GM18507 (cell line): Measurements from ENCODE around the gene CFAP251.
"Not testable (repeated sequence)": the region's sequence is repeated elsewhere in the genome, so short reads cannot be mapped to it uniquely, and the experiment has no call there.

Source experiments
- DNase-seq: peaks from one replicate; pipeline ENCODE4 v3.0.0; 2011; ENCODE audit warnings: low read depth; ENCODE audit not compliant: insufficient read length; ENCODE audit errors: extremely low spot score
- FAIRE-seq: peaks from 2 replicates; lab custom pipeline; 2011; peaks lifted over from hg19 to GRCh38; lab: Jason Lieb, UNC

The CFAP251 gene

GRCh38 chr12:121917950-121918678, at the start of gene CFAP251:
Gene CFAP251 (plus strand): TSS chr12:121918592. CDS start chr12:121921306, 2,714 bp downstream.
- DNase-seq (peak; percentile 92), FAIRE-seq (peak; percentile 91)

- not testable (repeated sequence) for DNase-seq, FAIRE-seq
Measured at GRCh38 chr12:121869229-121869628, 49.2 kb upstream of the CFAP251 start.

- no peak for FAIRE-seq
- no peak for DNase-seq
Measured at GRCh38 chr12:121871467-121871866, 46.9 kb upstream of the CFAP251 start.

- no peak for FAIRE-seq
- DNase-seq: no peak
Measured at GRCh38 chr12:121872546-121873215, 45.7 kb upstream of the CFAP251 start.

- DNase-seq: no peak
- no peak for FAIRE-seq
Measured at GRCh38 chr12:121873216-121873569, 45.2 kb upstream of the CFAP251 start.

GRCh38 chr12:121874071-121874470, 44.3 kb upstream of the CFAP251 start:
- FAIRE-seq (no peak), DNase-seq (no peak)

GRCh38 chr12:121875582-121875981, 42.8 kb upstream of the CFAP251 start:
- no peak for DNase-seq
- no peak for FAIRE-seq

- not testable (repeated sequence) for FAIRE-seq, DNase-seq
Measured at GRCh38 chr12:121876080-121876447, 42.3 kb upstream of the CFAP251 start.

- FAIRE-seq: no peak
- DNase-seq: no peak
Measured at GRCh38 chr12:121883315-121883660, 35.1 kb upstream of the CFAP251 start.

GRCh38 chr12:121885129-121885528, 33.3 kb upstream of the CFAP251 start:
- not testable (repeated sequence) for FAIRE-seq, DNase-seq

GRCh38 chr12:121888083-121888477, 30.3 kb upstream of the CFAP251 start:
- DNase-seq (no peak), FAIRE-seq (no peak)

- FAIRE-seq: peak; percentile 97
Measured at GRCh38 chr12:121888478-121889273, 29.7 kb upstream of the CFAP251 start, which contains the start of gene PSMD9. Gene PSMD9 (plus strand): TSS chr12:121888790. CDS start chr12:121888857, 67 bp downstream.

GRCh38 chr12:121889274-121889624, 29.1 kb upstream of the CFAP251 start:
- no peak for DNase-seq
- FAIRE-seq: no peak

More at GRCh38 chr12:121888478-121889273, 29.7 kb upstream of the CFAP251 start, which contains the start of gene PSMD9:
- DNase-seq: peak; percentile 95

- not testable (repeated sequence) for DNase-seq, FAIRE-seq
Measured at GRCh38 chr12:121889661-121890060, 28.7 kb upstream of the CFAP251 start.

GRCh38 chr12:121892673-121893561, 25.5 kb upstream of the CFAP251 start:
- DNase-seq: no peak

GRCh38 chr12:121893961-121894460, 24.4 kb upstream of the CFAP251 start:
- DNase-seq (no peak), FAIRE-seq (no peak)

More at GRCh38 chr12:121892673-121893561, 25.5 kb upstream of the CFAP251 start:
- no peak for FAIRE-seq

- DNase-seq: no peak
Measured at GRCh38 chr12:121894633-121895032, 23.8 kb upstream of the CFAP251 start.

GRCh38 chr12:121898287-121898686, 20.1 kb upstream of the CFAP251 start:
- DNase-seq (no peak), FAIRE-seq (no peak)

More at GRCh38 chr12:121894633-121895032, 23.8 kb upstream of the CFAP251 start:
- FAIRE-seq: no peak

- no peak for DNase-seq
- FAIRE-seq: no peak
Measured at GRCh38 chr12:121899590-121899989, 18.8 kb upstream of the CFAP251 start.
